ENCODE results near the gene WRAP73. TPM values are rescaled to one million over a fixed set of nuclear protein-coding genes. Genes with fewer than 3 reads are reported as not detected.

WRAP73 gene
- total RNA-seq, 1 experiment from 2014 or later, result 25.3 TPM

DNA sequence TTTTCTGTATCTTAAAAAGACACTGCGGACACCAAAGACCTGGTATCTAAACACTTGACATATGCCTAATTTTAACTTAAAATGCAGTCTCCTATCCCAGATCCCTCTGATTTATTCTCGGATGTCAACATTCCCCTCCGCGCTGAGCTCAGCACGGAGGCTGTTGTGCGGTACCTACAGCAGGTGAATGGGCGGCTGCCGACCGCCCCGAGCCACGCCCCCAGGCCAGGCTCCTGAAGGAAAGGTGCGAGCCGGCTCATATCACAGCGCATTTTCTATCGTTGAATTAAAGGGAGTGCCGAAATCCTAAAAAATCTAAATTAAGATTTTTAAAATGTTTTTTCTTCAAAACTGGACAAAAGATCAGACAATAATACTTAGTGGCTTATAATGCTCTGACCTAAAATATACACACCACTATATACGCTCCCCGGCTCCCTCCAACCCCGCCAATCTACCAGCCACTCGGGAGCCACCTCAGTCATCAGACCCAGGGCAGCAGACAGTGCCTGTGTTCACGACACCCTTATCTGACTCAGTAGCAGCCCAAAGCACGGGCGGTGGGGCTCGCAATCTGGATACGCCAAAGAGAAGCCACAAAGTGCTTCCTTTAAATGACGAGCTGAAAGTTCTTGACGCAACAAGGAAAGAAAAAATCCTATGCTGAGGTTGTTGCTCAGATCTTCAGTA is 4.1 kb downstream of the WRAP73 start:
- peaks cover 7% of the 10 kb centered on the region for H3K4me1 Mint-ChIP-seq (ENCODE audit: insufficient read depth, unreplicated experiment)
- TF ChIP-seq, protein P1, sequence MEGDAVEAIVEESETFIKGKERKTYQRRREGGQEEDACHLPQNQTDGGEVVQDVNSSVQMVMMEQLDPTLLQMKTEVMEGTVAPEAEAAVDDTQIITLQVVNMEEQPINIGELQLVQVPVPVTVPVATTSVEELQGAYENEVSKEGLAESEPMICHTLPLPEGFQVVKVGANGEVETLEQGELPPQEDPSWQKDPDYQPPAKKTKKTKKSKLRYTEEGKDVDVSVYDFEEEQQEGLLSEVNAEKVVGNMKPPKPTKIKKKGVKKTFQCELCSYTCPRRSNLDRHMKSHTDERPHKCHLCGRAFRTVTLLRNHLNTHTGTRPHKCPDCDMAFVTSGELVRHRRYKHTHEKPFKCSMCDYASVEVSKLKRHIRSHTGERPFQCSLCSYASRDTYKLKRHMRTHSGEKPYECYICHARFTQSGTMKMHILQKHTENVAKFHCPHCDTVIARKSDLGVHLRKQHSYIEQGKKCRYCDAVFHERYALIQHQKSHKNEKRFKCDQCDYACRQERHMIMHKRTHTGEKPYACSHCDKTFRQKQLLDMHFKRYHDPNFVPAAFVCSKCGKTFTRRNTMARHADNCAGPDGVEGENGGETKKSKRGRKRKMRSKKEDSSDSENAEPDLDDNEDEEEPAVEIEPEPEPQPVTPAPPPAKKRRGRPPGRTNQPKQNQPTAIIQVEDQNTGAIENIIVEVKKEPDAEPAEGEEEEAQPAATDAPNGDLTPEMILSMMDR (IDR thresholded peaks at IDR 0.05; ENCODE audit: unreplicated experiment), result no peak
- intact Hi-C loops (cut with micrococcal nuclease), result no loop called here
- no TSS peak for BruUV-seq (replicated peaks)
- no peak overlapping the region for H3K27ac Mint-ChIP-seq (ENCODE audit: low read depth, unreplicated experiment)
- peaks cover 23% of the 10 kb centered on the region for H3K36me3 Mint-ChIP-seq (ENCODE audit: insufficient read depth, unreplicated experiment)
- H3K4me3 Mint-ChIP-seq (ENCODE audit: unreplicated experiment), result no peak overlapping the region
- H3K27me3 Mint-ChIP-seq (ENCODE audit: insufficient read depth, unreplicated experiment), result no peaks in the 10 kb centered on the region
- ChIA-PET POLR2A (interaction anchor here (0.5 kb wide), 1 partner anchor 21 kb away, joined by 4 read pairs; no protein-coding TSS in a partner anchor), CTCF (interaction anchor here (0.6 kb wide), 3 partner anchors 129 to 1151 kb away, joined by 3 to 5 read pairs (median 3); no protein-coding TSS in a partner anchor)
- no peaks in the 10 kb centered on the region for H3K9me3 Mint-ChIP-seq (ENCODE audit: unreplicated experiment)
- no peak for DNase-seq (ENCODE audit: unreplicated experiment)

DNA sequence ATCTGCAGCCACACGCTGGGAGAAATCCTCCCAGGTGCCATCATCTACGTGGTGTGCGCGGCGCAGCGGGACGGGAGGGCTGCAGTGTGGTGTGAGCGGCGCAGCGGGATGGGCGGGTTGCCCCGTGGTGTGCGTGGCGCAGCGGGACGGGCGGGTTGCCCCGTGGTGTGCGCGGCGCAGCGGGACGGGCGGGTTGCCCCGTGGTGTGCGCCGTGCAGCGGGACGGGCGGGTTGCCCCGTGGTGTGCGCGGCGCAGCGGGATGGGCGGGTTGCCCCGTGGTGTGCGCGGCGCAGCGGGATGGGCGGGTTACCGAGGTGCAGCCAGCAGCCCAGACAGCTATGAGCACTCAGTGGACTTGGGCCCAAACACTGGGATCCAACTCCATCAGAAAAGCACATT is 4.7 kb downstream of the WRAP73 start:
- POLR2A ChIA-PET, result interaction anchor here (0.5 kb wide), 1 partner anchor 21 kb away, joined by 4 read pairs; no protein-coding TSS in a partner anchor
- DNase-seq (ENCODE audit: unreplicated experiment), result no peak

DNA sequence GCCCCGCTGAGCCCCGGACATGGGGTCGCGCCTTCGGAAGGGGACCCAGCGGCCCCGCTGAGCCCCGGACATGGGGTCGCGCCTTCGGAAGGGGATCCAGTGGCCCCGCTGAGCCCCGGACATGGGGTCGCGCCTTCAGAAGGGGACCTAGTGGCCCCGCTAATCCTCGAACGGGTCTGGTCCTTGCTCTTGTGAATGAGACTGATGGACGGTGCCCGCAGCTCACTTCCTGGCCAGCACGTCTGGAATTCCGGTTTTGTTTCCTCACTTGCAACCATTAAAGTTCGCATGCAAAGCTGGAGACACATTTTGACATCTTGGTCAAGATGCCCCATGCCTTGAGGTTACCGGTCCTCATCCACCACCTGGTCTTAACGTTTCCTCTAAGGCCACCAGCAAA is 5.6 kb downstream of the WRAP73 start:
- intact Hi-C loops (cut with micrococcal nuclease), result no loop called here
- CTCF ChIA-PET, result no interaction called here
- Mint-ChIP-seq H3K9me3 (ENCODE audit: unreplicated experiment) (no peaks in the 10 kb centered on the region), H3K4me1 (ENCODE audit: insufficient read depth, unreplicated experiment) (peaks cover 7% of the 10 kb centered on the region), H3K27ac (ENCODE audit: low read depth, unreplicated experiment) (no peak overlapping the region), H3K27me3 (ENCODE audit: insufficient read depth, unreplicated experiment) (no peaks in the 10 kb centered on the region), H3K36me3 (ENCODE audit: insufficient read depth, unreplicated experiment) (peaks cover 23% of the 10 kb centered on the region), H3K4me3 (ENCODE audit: unreplicated experiment) (no peak overlapping the region)
- BruUV-seq (replicated peaks), result no TSS peak
- POLR2A ChIA-PET, result no interaction called here
- no peak for DNase-seq (ENCODE audit: unreplicated experiment)
- TF ChIP-seq, protein P1 (IDR thresholded peaks at IDR 0.05; ENCODE audit: unreplicated experiment), result no peak

More for the DNA sequence above, 4.7 kb downstream of the WRAP73 start:
- Mint-ChIP-seq H3K4me1 (ENCODE audit: insufficient read depth, unreplicated experiment) (peaks cover 7% of the 10 kb centered on the region), H3K9me3 (ENCODE audit: unreplicated experiment) (no peaks in the 10 kb centered on the region), H3K27me3 (ENCODE audit: insufficient read depth, unreplicated experiment) (no peaks in the 10 kb centered on the region), H3K27ac (ENCODE audit: low read depth, unreplicated experiment) (no peak overlapping the region), H3K36me3 (ENCODE audit: insufficient read depth, unreplicated experiment) (peaks cover 23% of the 10 kb centered on the region), H3K4me3 (ENCODE audit: unreplicated experiment) (no peak overlapping the region)
- intact Hi-C loops (cut with micrococcal nuclease), result no loop called here
- no TSS peak for BruUV-seq (replicated peaks)
- TF ChIP-seq, protein P1 (IDR thresholded peaks at IDR 0.05; ENCODE audit: unreplicated experiment), result no peak
- CTCF ChIA-PET, result interaction anchor here (0.6 kb wide), 1 partner anchor 1150 kb away, joined by 5 read pairs; no protein-coding TSS in a partner anchor

DNA sequence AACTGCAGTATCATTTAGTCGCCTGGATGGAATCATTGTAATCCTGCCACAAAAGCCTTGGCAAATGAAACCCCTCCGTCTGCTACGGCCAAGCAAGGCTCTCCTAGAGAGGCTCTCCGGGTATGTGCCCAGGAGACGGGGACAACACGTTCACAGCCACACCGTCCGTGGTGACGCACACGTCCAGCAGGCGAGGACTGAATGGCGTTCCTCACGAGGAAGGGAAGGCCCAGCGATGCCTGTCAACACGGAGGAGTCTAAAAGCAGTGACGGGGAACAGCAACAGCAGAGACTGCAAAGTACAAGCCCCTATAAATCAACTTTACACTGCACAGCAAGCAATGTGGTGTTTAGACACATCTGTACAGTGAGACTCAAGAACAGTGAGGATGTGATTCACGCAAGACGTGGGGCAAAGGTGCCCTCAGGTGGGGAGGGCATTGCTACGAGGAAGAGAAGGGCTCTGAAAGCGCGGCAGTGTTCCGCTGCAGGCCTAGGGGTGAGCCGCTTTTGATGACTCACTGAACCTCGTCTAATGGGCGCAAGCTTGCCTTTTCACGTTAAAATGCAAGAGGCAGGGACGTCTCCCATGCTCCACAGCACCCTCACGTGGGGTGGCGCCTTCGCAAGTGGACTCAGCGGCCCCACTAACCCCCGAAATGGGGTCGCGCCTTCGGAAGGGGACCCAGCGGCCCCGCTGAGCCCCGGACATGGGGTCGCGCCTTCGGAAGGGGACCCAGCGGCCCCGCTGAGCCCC is 6.8 kb downstream of the WRAP73 start:
- no peak overlapping the region for H3K4me3 Mint-ChIP-seq (ENCODE audit: unreplicated experiment)
- CTCF ChIA-PET, result no interaction called here

More for the DNA sequence above, 6.8 kb downstream of the WRAP73 start:
- H3K27me3 Mint-ChIP-seq (ENCODE audit: insufficient read depth, unreplicated experiment), result no peaks in the 10 kb centered on the region
- POLR2A ChIA-PET, result no interaction called here
- no peak overlapping the region for H3K27ac Mint-ChIP-seq (ENCODE audit: low read depth, unreplicated experiment)
- peaks cover 24% of the 10 kb centered on the region for H3K36me3 Mint-ChIP-seq (ENCODE audit: insufficient read depth, unreplicated experiment)
- intact Hi-C loops (cut with micrococcal nuclease), result no loop called here
- H3K9me3 Mint-ChIP-seq (ENCODE audit: unreplicated experiment), result no peaks in the 10 kb centered on the region
- TF ChIP-seq, protein P1 (IDR thresholded peaks at IDR 0.05; ENCODE audit: unreplicated experiment), result no peak
- DNase-seq (ENCODE audit: unreplicated experiment), result no peak
- no TSS peak for BruUV-seq (replicated peaks)
- H3K4me1 Mint-ChIP-seq (ENCODE audit: insufficient read depth, unreplicated experiment), result peaks cover 3% of the 10 kb centered on the region
